Measurements from ENCODE around the gene CCT8.

GRCh38 chr21:29007135-29007534 is 66.3 kb downstream of the CCT8 start:
- TF ChIP-seq POLR2AphosphoS5 (IDR thresholded peaks at IDR 0.05; ENCODE audit: low read depth, low read length) (no peak), TAF1 (IDR thresholded peaks at IDR 0.05; ENCODE audit: low read depth, low read length) (no peak), POLR2A (IDR thresholded peaks at IDR 0.05; ENCODE audit: low read depth, low read length) (no peak), PAX5 (IDR thresholded peaks at IDR 0.05; ENCODE audit: insufficient read depth, low read length, severe bottlenecking) (no peak), POU2F2 (IDR thresholded peaks at IDR 0.05; ENCODE audit: low read depth, low read length) (no peak), SPI1 (IDR thresholded peaks at IDR 0.05; ENCODE audit: low read depth, low read length) (no peak)
